ENCODE measurements around the gene PTGES. TPM values are rescaled to one million over a fixed set of nuclear protein-coding genes. Genes with fewer than 3 reads are reported as not detected.

PTGES gene
- total RNA-seq, 1 experiment from 2014 or later, result 2.4 TPM

GRCh38 chr9:129703667-129704355 lies 49.0 kb downstream of the PTGES start:
- H3K79me2 ChIP-seq (ENCODE audit: insufficient read depth, low read length), result no peaks in the 10 kb centered on the region
- H2AFZ ChIP-seq (ENCODE audit: low read length), result no peak overlapping the region
- no peak overlapping the region for H3K56ac ChIP-seq (ENCODE audit: insufficient read length, low read depth, low read length)
- no peaks in the 10 kb centered on the region for H3K79me1 ChIP-seq (ENCODE audit: insufficient read depth, low read depth, low read length, poor library complexity, severe bottlenecking)
- H3K27me3 ChIP-seq (ENCODE audit: insufficient read depth, low read length), result no peaks in the 10 kb centered on the region
- no peak overlapping the region for H2AK5ac ChIP-seq (ENCODE audit: insufficient read length, low read length)
- Mint-ChIP-seq H3K4me3 (no peak overlapping the region), H3K4me1 (peaks cover 4 to 12% of the 10 kb centered on the region in 2 experiments), H3K36me3 (ENCODE audit: insufficient read depth in 1 of 3, low read depth in 3 of 3) (no peaks in the 10 kb centered on the region), H3K9me3 (no peaks in the 10 kb centered on the region; a peak in 1 of 5 replicates), H3K27ac (no peak overlapping the region), H3K27me3 (ENCODE audit: low read depth) (peaks cover 19% of the 10 kb centered on the region)
- no peak overlapping the region for H2BK15ac ChIP-seq (ENCODE audit: low read depth, low read length)
- no peak overlapping the region for H3K14ac ChIP-seq (ENCODE audit: insufficient read depth, low read length)
- no peak overlapping the region for H2BK120ac ChIP-seq (ENCODE audit: low read depth, low read length, poor library complexity, severe bottlenecking)
- H3K23me2 ChIP-seq (ENCODE audit: insufficient read length, low read depth, low read length, poor library complexity, severe bottlenecking), result no peaks in the 10 kb centered on the region
- DNase-seq, result no peak
- H3K4me1 ChIP-seq (ENCODE audit: insufficient read depth, low read length), result no peaks in the 10 kb centered on the region
- no peak overlapping the region for H3K27ac ChIP-seq (ENCODE audit: insufficient read length, low read depth, low read length)
- no peak overlapping the region for H4K5ac ChIP-seq (ENCODE audit: insufficient read length, low read depth, low read length)
- H2BK12ac ChIP-seq (ENCODE audit: insufficient read length, low read depth, low read length), result no peak overlapping the region
- no CpG with 5 or more reads among the region's 17 CpGs for WGBS (ENCODE audit: extremely low coverage, insufficient read length, low lambda C conversion rate)
- H3T11ph ChIP-seq (ENCODE audit: low read length), result no peak overlapping the region
- no peak overlapping the region for H4K91ac ChIP-seq (ENCODE audit: insufficient read length, low read depth, low read length)
- no peak overlapping the region for H3K4ac ChIP-seq (ENCODE audit: low read depth, low read length)
- H3K23ac ChIP-seq (ENCODE audit: insufficient read length, low read depth, low read length), result no peak overlapping the region
- H3K4me2 ChIP-seq (ENCODE audit: insufficient read depth, insufficient read length, low read length), result no peak overlapping the region
- H4K8ac ChIP-seq (replicated peaks; ENCODE audit: insufficient read length, low read depth, low read length), result no peak overlapping the region
- H3K9me3 ChIP-seq (ENCODE audit: control insufficient read depth, low read depth, low read length), result no peaks in the 10 kb centered on the region
- no peak overlapping the region for H3K18ac ChIP-seq (ENCODE audit: insufficient read length, low read depth, low read length)
- no peak overlapping the region for H3K9ac ChIP-seq (ENCODE audit: extremely low read depth, insufficient read length, low read length)
- TF ChIP-seq, protein P1, sequence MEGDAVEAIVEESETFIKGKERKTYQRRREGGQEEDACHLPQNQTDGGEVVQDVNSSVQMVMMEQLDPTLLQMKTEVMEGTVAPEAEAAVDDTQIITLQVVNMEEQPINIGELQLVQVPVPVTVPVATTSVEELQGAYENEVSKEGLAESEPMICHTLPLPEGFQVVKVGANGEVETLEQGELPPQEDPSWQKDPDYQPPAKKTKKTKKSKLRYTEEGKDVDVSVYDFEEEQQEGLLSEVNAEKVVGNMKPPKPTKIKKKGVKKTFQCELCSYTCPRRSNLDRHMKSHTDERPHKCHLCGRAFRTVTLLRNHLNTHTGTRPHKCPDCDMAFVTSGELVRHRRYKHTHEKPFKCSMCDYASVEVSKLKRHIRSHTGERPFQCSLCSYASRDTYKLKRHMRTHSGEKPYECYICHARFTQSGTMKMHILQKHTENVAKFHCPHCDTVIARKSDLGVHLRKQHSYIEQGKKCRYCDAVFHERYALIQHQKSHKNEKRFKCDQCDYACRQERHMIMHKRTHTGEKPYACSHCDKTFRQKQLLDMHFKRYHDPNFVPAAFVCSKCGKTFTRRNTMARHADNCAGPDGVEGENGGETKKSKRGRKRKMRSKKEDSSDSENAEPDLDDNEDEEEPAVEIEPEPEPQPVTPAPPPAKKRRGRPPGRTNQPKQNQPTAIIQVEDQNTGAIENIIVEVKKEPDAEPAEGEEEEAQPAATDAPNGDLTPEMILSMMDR (conservative IDR thresholded peaks at IDR 0.05), result no peak
- H4K20me1 ChIP-seq (ENCODE audit: control insufficient read depth, insufficient read depth, insufficient read length), result no peaks in the 10 kb centered on the region
- H2BK20ac ChIP-seq (ENCODE audit: low read depth, low read length, poor library complexity, severe bottlenecking), result no peak overlapping the region
- no peak overlapping the region for H2BK5ac ChIP-seq (ENCODE audit: insufficient read length, low read length)

Data from H9 (cell line).